ENCODE data around the gene HIPK2. TPM values are rescaled to one million over a fixed set of nuclear protein-coding genes. Genes with fewer than 3 reads are reported as not detected.

Gene HIPK2
- polyA plus RNA-seq, 2 of the 4 experiments (the other 2 are of a cell fraction), result 11.3 to 12.1 TPM

GRCh38 chr7:139566075-139566474 lies 211.7 kb downstream of the HIPK2 start:
- no peaks in the 10 kb centered on the region for H3K4me1 ChIP-seq
- FAIRE-seq, result no peak
- H3K4me2 ChIP-seq, result no peak overlapping the region
- WGBS (ENCODE audit: missing lambda C conversion rate), result 87% methylated on average over 6 of the region's 6 CpGs
- no peak for ATAC-seq
- no peak overlapping the region for H3K27ac ChIP-seq
- H3K9me3 ChIP-seq, result no peaks in the 10 kb centered on the region
- no peak overlapping the region for H3K4me3 ChIP-seq
- no peak for DNase-seq (ENCODE audit: low read depth in 1 of 2, low spot score in 1 of 2)
- ChIA-PET POLR2A (no interaction called here), CTCF (no interaction called here)
- TF ChIP-seq FOXS1 (CRISPR knock-in tag; IDR thresholded peaks at IDR 0.05) (no peak), POLR2A (IDR thresholded peaks at IDR 0.05; ENCODE audit: low read length) (no peak), ZNF302 (CRISPR knock-in tag; IDR thresholded peaks at IDR 0.05) (no peak), BHLHE40 (IDR thresholded peaks at IDR 0.05; ENCODE audit: low read depth, low read length) (no peak)

- no peak overlapping the region for H3K4me3 ChIP-seq
- TF ChIP-seq FOXS1 (CRISPR knock-in tag; IDR thresholded peaks at IDR 0.05) (no peak), FOSB (CRISPR knock-in tag; IDR thresholded peaks at IDR 0.05) (no peak), POLR2A (IDR thresholded peaks at IDR 0.05; ENCODE audit: low read length) (no peak), CEBPB (IDR thresholded peaks at IDR 0.05) (no peak), RFX5 (IDR thresholded peaks at IDR 0.05) (no peak), KDM5A (IDR thresholded peaks at IDR 0.05) (no peak), ESRRA (IDR thresholded peaks at IDR 0.05; ENCODE audit: borderline replicate concordance, low read length) (no peak), MAFK (IDR thresholded peaks at IDR 0.05; ENCODE audit: partially characterized antibody) (no peak), EHF (CRISPR knock-in tag; IDR thresholded peaks at IDR 0.05) (no peak), RARB (CRISPR knock-in tag; IDR thresholded peaks at IDR 0.05) (no peak), HOXB5 (CRISPR knock-in tag; IDR thresholded peaks at IDR 0.05) (no peak), CBX2 (IDR thresholded peaks at IDR 0.05; ENCODE audit: borderline replicate concordance, low read depth) (no peak), NR3C1 (IDR thresholded peaks at IDR 0.05) (no peak), BHLHE40 (IDR thresholded peaks at IDR 0.05; ENCODE audit: low read depth, low read length) (no peak), POLR2AphosphoS2 (conservative IDR thresholded peaks at IDR 0.05; ENCODE audit: low read length) (no peak), TP53 (CRISPR knock-in tag; IDR thresholded peaks at IDR 0.05) (no peak), FOSL2 (IDR thresholded peaks at IDR 0.05) (no peak), FOSL2 (CRISPR knock-in tag; IDR thresholded peaks at IDR 0.05) (no peak), JUN (IDR thresholded peaks at IDR 0.05) (no peak)
- TF ChIP-seq, protein P1, sequence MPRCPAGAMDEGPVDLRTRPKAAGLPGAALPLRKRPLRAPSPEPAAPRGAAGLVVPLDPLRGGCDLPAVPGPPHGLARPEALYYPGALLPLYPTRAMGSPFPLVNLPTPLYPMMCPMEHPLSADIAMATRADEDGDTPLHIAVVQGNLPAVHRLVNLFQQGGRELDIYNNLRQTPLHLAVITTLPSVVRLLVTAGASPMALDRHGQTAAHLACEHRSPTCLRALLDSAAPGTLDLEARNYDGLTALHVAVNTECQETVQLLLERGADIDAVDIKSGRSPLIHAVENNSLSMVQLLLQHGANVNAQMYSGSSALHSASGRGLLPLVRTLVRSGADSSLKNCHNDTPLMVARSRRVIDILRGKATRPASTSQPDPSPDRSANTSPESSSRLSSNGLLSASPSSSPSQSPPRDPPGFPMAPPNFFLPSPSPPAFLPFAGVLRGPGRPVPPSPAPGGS (IDR thresholded peaks at IDR 0.05), result no peak
- POLR2A ChIA-PET, result no interaction called here
- H3K9me3 ChIP-seq, result no peaks in the 10 kb centered on the region
- 92% methylated on average over 5 of the region's 5 CpGs for WGBS (ENCODE audit: missing lambda C conversion rate)
- no peak overlapping the region for H3K27ac ChIP-seq
- CTCF ChIA-PET, result interaction anchor here (0.7 to 1.6 kb wide), 4 partner anchors 8 to 439 kb away, joined by 3 to 4 read pairs (median 3); no protein-coding TSS in a partner anchor
- ATAC-seq (no peak), DNase-seq (ENCODE audit: low read depth in 1 of 2, low spot score in 1 of 2) (no peak), FAIRE-seq (no peak)
- H3K4me1 ChIP-seq, result no peaks in the 10 kb centered on the region
- no peak overlapping the region for H3K4me2 ChIP-seq
Observed at GRCh38 chr7:139563856-139564255, 213.9 kb downstream of the HIPK2 start.

DNA sequence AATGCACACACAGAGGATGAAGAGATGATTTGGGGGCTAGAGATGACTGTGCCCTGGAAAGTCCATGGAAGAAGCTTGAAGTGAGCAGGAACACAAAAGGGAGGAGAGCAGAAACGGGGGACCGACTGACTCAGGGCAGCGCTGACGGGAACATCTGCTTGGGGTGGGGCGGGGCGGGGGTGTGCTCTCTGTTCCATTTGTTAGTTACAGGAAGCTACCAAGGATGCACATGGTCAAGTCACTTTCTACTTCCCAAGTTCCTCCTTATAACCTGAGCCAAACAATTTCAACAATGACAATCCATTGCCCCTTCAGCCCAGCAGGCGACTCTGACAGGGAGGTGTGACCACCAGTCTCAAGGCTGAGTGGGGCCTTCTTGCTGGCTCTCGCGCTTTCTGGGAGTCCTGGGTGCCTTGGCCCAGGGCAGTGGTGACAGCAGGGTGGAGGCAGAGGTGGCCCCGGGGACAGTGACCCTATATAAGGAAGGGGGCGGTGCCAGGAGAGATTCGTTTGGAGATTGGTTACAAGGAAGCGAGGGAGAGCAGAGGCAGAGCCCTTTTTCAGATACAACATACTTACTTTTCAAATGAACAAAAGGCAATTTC lies 214.7 kb downstream of the HIPK2 start:
- 88% methylated on average over 12 of the region's 13 CpGs for whole genome bisulfite sequencing (ENCODE audit: missing lambda C conversion rate)
- no peak overlapping the region for H3K4me2 ChIP-seq
- H3K27ac ChIP-seq, result no peak overlapping the region
- no peak overlapping the region for H3K4me3 ChIP-seq
- CTCF ChIA-PET, result interaction anchor here (1.0 to 1.6 kb wide), 3 partner anchors 7 to 439 kb away, joined by 3 to 4 read pairs (median 3); no protein-coding TSS in a partner anchor
- no peaks in the 10 kb centered on the region for H3K4me1 ChIP-seq
- ATAC-seq, result no peak
- TF ChIP-seq HOXA7 (CRISPR knock-in tag; IDR thresholded peaks at IDR 0.05), result no peak
- no peak for TF ChIP-seq ELK1 (IDR thresholded peaks at IDR 0.05; ENCODE audit: low read depth, low read length)
- no peak for FAIRE-seq
- POLR2A ChIA-PET, result no interaction called here
- H3K9me3 ChIP-seq, result no peaks in the 10 kb centered on the region
- DNase-seq (ENCODE audit: low read depth in 1 of 2, low spot score in 1 of 2), result no peak

Measured in A549 (cell line).